GM23248 (cell line): ENCODE measurements around the gene SGMS1. TPM values are rescaled to one million over a fixed set of nuclear protein-coding genes. Genes with fewer than 3 reads are reported as not detected.

Source experiments
- DNase-seq: peaks from one replicate; pipeline ENCODE4 v3.0.0-alpha.2; 2015
- H2AFZ ChIP-seq: fragments of 200-600 bp; sonication (generic); 2 replicates; pipeline ENCODE4 v1.6.1; 2016; ENCODE audit warnings: antibody characterized with exemption
- H3F3A ChIP-seq: fragments of 200-600 bp; sonication (generic); 2 replicates; pipeline ENCODE4 v1.6.1; 2016; ENCODE audit warnings: mild to moderate bottlenecking, antibody characterized with exemption, mixed run types; ENCODE audit not compliant: insufficient read depth
- H3K27ac ChIP-seq: fragments of 200-600 bp; sonication (generic); 2 replicates; pipeline ENCODE4 v1.5.1; 2016; ENCODE audit warnings: mild to moderate bottlenecking
- H3K27me3 ChIP-seq: fragments of 200-600 bp; sonication (generic); replicated peaks from 2 replicates; pipeline ENCODE4 v1.6.1; 2016; ENCODE audit warnings: mild to moderate bottlenecking; ENCODE audit not compliant: insufficient read depth
- H3K36me3 ChIP-seq: fragments of 200-600 bp; sonication (generic); 2 replicates; pipeline ENCODE4 v1.6.1; 2016; ENCODE audit warnings: low read depth, mild to moderate bottlenecking
- H3K4me1 ChIP-seq: fragments of 200-600 bp; sonication (generic); 2 replicates; pipeline ENCODE4 v1.6.1; 2016; ENCODE audit warnings: mild to moderate bottlenecking; ENCODE audit not compliant: insufficient read depth
- H3K4me2 ChIP-seq: fragments of 200-600 bp; sonication (generic); one replicate; pipeline ENCODE4 v1.6.1; 2016; ENCODE audit warnings: mild to moderate bottlenecking; ENCODE audit not compliant: unreplicated experiment
- H3K4me3 ChIP-seq: fragments of 200-600 bp; sonication (generic); 2 replicates; pipeline ENCODE4 v1.5.1; 2016; ENCODE audit warnings: mild to moderate bottlenecking
- H3K79me2 ChIP-seq: fragments of 200-600 bp; sonication (generic); 2 replicates; pipeline ENCODE4 v1.6.1; 2016; ENCODE audit warnings: mild to moderate bottlenecking; ENCODE audit not compliant: insufficient read depth
- H3K9ac ChIP-seq: fragments of 200-600 bp; sonication (generic); 2 replicates; pipeline ENCODE4 v1.6.1; 2016; ENCODE audit warnings: mild to moderate bottlenecking
- H3K9me2 ChIP-seq: fragments of 200-600 bp; sonication (generic); 2 replicates; pipeline ENCODE4 v1.6.1; 2016; ENCODE audit warnings: mixed run types, mild to moderate bottlenecking, moderate library complexity; ENCODE audit not compliant: insufficient read depth
- H3K9me3 ChIP-seq: fragments of 200-600 bp; sonication (generic); one replicate; pipeline ENCODE4 v1.6.1; 2017; ENCODE audit warnings: low read depth
- H4K20me1 ChIP-seq: fragments of 200-600 bp; sonication (generic); 2 replicates; pipeline ENCODE4 v1.6.0; 2016; ENCODE audit not compliant: insufficient read depth
- EZH2 ChIP-seq: fragments of 200-600 bp; sonication (generic); IDR thresholded peaks from 2 replicates; pipeline ENCODE4 v1.6.1; 2018; ENCODE audit warnings: antibody characterized with exemption, mild to moderate bottlenecking; ENCODE audit not compliant: insufficient read depth, poor library complexity, severe bottlenecking
- EZH2phosphoT487 ChIP-seq: fragments of 200-600 bp; sonication (generic); IDR thresholded peaks from 2 replicates; pipeline ENCODE4 v1.6.1; 2018; ENCODE audit warnings: antibody characterized with exemption, moderate library complexity, mild to moderate bottlenecking, low read depth; ENCODE audit not compliant: insufficient read depth
- WGBS, 2 experiments: methylation state at CpG; one replicate each; pipeline ENCODE4 v1.1.6; 2015 to 2017; ENCODE audit warnings: low lambda C conversion rate in 2 of 2, low coverage in 1 of 2; ENCODE audit errors: missing lambda C conversion rate in 2 of 2; 5-methylcytosine and 5-hydroxymethylcytosine counted together
- in situ Hi-C: fragments of 300-500 bp; cut with MboI; formaldehyde crosslinking; loops from 2 replicates; pipeline ENCODE4 v1.15.0; 2020
- polyA plus RNA-seq: library from polyadenylated mRNA; unstranded; fragments of >200 nt; fragmentation: Nextera tagmentation; extraction: Ambion mirVana; gene quantifications from 2 replicates; pipeline ENCODE4 v1.2.1, GENCODE V29; 2016
- total RNA-seq: library from RNA; depleted of rRNA; stranded (reverse); fragments of >200 nt; shearing (Covaris generic); gene quantifications from 2 replicates; pipeline ENCODE4 v1.2.3, GENCODE V29; 2014

The SGMS1 gene
- total and polyA plus RNA-seq, 2 experiments from 2014 or later, result 22.7 to 53.6 TPM

GRCh38 chr10:50420196-50420595, 203.6 kb downstream of the SGMS1 start:
- Histone ChIP-seq H3K9me2 (no peaks in the 10 kb centered on the region), H3K4me3 (no peak overlapping the region), H2AFZ (no peak overlapping the region), H3F3A (peaks cover 15% of the 10 kb centered on the region), H3K36me3 (no peaks in the 10 kb centered on the region), H4K20me1 (no peaks in the 10 kb centered on the region), H3K9ac (no peak overlapping the region), H3K4me1 (peaks cover 31% of the 10 kb centered on the region), H3K27ac (no peak overlapping the region), H3K4me2 (no peak overlapping the region), H3K79me2 (peaks cover 27% of the 10 kb centered on the region), H3K9me3 (no peaks in the 10 kb centered on the region), H3K27me3 (no peaks in the 10 kb centered on the region)
- TF ChIP-seq EZH2phosphoT487, result no peak
- TF ChIP-seq EZH2, result no peak
- 79% methylated on average over 6 of the region's 6 CpGs for WGBS, 2 experiments
- DNase-seq, result no peak
- in situ Hi-C loops, result no loop called here

- in situ Hi-C loops, result no loop called here
Measured at GRCh38 chr10:50419756-50420155, 204.0 kb downstream of the SGMS1 start.

GRCh38 chr10:50419091-50419490, 204.7 kb downstream of the SGMS1 start:
- H2AFZ ChIP-seq, result no peak overlapping the region
- in situ Hi-C loops, result no loop called here
- H3K4me2 ChIP-seq, result peak overlapping the region; percentile 98
- H3K27ac ChIP-seq, result peak overlapping the region; percentile 73
- H3K79me2 ChIP-seq, result peaks cover 38% of the 10 kb centered on the region
- peaks cover 15% of the 10 kb centered on the region for H3F3A ChIP-seq
- H3K36me3 ChIP-seq, result no peaks in the 10 kb centered on the region
- no peaks in the 10 kb centered on the region for H4K20me1 ChIP-seq
- no peak for DNase-seq
- WGBS, 2 experiments, result 40% methylated on average over 3 of the region's 3 CpGs
- no peak for TF ChIP-seq EZH2phosphoT487
- no peak for TF ChIP-seq EZH2
- peaks cover 34% of the 10 kb centered on the region for H3K4me1 ChIP-seq
- peak overlapping the region; percentile 88 for H3K9ac ChIP-seq
- H3K9me2 ChIP-seq, result no peaks in the 10 kb centered on the region
- no peaks in the 10 kb centered on the region for H3K9me3 ChIP-seq
- H3K4me3 ChIP-seq, result peak overlapping the region; percentile 93
- H3K27me3 ChIP-seq, result no peaks in the 10 kb centered on the region

More at GRCh38 chr10:50419756-50420155, 204.0 kb downstream of the SGMS1 start:
- WGBS, 2 experiments, result 41 to 50% methylated on average over 3 of the region's 3 CpGs
- H3K36me3 ChIP-seq, result no peaks in the 10 kb centered on the region
- H3K4me2 ChIP-seq, result no peak overlapping the region
- no peaks in the 10 kb centered on the region for H4K20me1 ChIP-seq
- no peaks in the 10 kb centered on the region for H3K27me3 ChIP-seq
- peaks cover 32% of the 10 kb centered on the region for H3K79me2 ChIP-seq
- H3K9me3 ChIP-seq, result no peaks in the 10 kb centered on the region
- peaks cover 15% of the 10 kb centered on the region for H3F3A ChIP-seq
- peak; percentile 20 for DNase-seq
- H2AFZ ChIP-seq, result no peak overlapping the region
- H3K9me2 ChIP-seq, result no peaks in the 10 kb centered on the region
- H3K27ac ChIP-seq, result no peak overlapping the region
- no peak overlapping the region for H3K9ac ChIP-seq
- peaks cover 34% of the 10 kb centered on the region for H3K4me1 ChIP-seq
- H3K4me3 ChIP-seq, result no peak overlapping the region
- no peak for TF ChIP-seq EZH2phosphoT487
- no peak for TF ChIP-seq EZH2

GRCh38 chr10:50417886-50418830, 205.6 kb downstream of the SGMS1 start:
- Histone ChIP-seq H3K36me3 (no peaks in the 10 kb centered on the region), H3K27me3 (no peaks in the 10 kb centered on the region), H4K20me1 (no peaks in the 10 kb centered on the region), H3K9me2 (no peaks in the 10 kb centered on the region), H2AFZ (peak overlapping the region; percentile 71), H3K4me2 (peak overlapping the region; percentile 98), H3K27ac (peak overlapping the region; percentile 73), H3K9me3 (no peaks in the 10 kb centered on the region), H3F3A (peaks cover 15% of the 10 kb centered on the region), H3K9ac (peak overlapping the region; percentile 88), H3K4me1 (peaks cover 34% of the 10 kb centered on the region), H3K79me2 (peaks cover 47% of the 10 kb centered on the region), H3K4me3 (peak overlapping the region; percentile 93)
- WGBS, 2 experiments, result 1% methylated on average over 34 to 61 of the region's 62 CpGs
- DNase-seq, result peak; percentile 96
- TF ChIP-seq EZH2, result no peak
- TF ChIP-seq EZH2phosphoT487, result no peak
- in situ Hi-C loops, result no loop called here
